ENCODE data around the gene NDUFAB1. TPM values are rescaled to one million over a fixed set of nuclear protein-coding genes. Genes with fewer than 3 reads are reported as not detected.

Gene NDUFAB1
- total and polyA plus RNA-seq, 2 of the 13 experiments (the other 11 are each of a cell fraction or from before 2014, with no cell fraction given): 221 to 601 TPM

- no peak for TF ChIP-seq EED (CRISPR knock-in tag; IDR thresholded peaks at IDR 0.05)
- no peak for TF ChIP-seq ZNF17 (CRISPR knock-in tag; IDR thresholded peaks at IDR 0.05)
- TF ChIP-seq, protein P1, sequence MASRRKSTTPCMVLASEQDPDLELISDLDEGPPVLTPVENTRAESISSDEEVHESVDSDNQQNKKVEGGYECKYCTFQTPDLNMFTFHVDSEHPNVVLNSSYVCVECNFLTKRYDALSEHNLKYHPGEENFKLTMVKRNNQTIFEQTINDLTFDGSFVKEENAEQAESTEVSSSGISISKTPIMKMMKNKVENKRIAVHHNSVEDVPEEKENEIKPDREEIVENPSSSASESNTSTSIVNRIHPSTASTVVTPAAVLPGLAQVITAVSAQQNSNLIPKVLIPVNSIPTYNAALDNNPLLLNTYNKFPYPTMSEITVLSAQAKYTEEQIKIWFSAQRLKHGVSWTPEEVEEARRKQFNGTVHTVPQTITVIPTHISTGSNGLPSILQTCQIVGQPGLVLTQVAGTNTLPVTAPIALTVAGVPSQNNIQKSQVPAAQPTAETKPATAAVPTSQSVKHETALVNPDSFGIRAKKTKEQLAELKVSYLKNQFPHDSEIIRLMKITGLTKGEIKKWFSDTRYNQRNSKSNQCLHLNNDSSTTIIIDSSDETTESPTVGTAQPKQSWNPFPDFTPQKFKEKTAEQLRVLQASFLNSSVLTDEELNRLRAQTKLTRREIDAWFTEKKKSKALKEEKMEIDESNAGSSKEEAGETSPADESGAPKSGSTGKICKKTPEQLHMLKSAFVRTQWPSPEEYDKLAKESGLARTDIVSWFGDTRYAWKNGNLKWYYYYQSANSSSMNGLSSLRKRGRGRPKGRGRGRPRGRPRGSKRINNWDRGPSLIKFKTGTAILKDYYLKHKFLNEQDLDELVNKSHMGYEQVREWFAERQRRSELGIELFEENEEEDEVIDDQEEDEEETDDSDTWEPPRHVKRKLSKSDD (CRISPR knock-in tag; IDR thresholded peaks at IDR 0.05; ENCODE audit: low read depth): no peak
- TF ChIP-seq YEATS4 (CRISPR knock-in tag; IDR thresholded peaks at IDR 0.05; ENCODE audit: borderline replicate concordance): no peak
- TF ChIP-seq, protein P2, sequence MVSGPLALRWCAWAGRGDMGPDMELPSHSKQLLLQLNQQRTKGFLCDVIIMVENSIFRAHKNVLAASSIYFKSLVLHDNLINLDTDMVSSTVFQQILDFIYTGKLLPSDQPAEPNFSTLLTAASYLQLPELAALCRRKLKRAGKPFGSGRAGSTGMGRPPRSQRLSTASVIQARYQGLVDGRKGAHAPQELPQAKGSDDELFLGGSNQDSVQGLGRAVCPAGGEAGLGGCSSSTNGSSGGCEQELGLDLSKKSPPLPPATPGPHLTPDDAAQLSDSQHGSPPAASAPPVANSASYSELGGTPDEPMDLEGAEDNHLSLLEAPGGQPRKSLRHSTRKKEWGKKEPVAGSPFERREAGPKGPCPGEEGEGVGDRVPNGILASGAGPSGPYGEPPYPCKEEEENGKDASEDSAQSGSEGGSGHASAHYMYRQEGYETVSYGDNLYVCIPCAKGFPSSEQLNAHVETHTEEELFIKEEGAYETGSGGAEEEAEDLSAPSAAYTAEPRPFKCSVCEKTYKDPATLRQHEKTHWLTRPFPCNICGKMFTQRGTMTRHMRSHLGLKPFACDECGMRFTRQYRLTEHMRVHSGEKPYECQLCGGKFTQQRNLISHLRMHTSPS (CRISPR knock-in tag; IDR thresholded peaks at IDR 0.05; ENCODE audit: low read depth): no peak
- TF ChIP-seq ZSCAN21 (CRISPR knock-in tag; IDR thresholded peaks at IDR 0.05; ENCODE audit: borderline replicate concordance): no peak
- TF ChIP-seq, protein P3, sequence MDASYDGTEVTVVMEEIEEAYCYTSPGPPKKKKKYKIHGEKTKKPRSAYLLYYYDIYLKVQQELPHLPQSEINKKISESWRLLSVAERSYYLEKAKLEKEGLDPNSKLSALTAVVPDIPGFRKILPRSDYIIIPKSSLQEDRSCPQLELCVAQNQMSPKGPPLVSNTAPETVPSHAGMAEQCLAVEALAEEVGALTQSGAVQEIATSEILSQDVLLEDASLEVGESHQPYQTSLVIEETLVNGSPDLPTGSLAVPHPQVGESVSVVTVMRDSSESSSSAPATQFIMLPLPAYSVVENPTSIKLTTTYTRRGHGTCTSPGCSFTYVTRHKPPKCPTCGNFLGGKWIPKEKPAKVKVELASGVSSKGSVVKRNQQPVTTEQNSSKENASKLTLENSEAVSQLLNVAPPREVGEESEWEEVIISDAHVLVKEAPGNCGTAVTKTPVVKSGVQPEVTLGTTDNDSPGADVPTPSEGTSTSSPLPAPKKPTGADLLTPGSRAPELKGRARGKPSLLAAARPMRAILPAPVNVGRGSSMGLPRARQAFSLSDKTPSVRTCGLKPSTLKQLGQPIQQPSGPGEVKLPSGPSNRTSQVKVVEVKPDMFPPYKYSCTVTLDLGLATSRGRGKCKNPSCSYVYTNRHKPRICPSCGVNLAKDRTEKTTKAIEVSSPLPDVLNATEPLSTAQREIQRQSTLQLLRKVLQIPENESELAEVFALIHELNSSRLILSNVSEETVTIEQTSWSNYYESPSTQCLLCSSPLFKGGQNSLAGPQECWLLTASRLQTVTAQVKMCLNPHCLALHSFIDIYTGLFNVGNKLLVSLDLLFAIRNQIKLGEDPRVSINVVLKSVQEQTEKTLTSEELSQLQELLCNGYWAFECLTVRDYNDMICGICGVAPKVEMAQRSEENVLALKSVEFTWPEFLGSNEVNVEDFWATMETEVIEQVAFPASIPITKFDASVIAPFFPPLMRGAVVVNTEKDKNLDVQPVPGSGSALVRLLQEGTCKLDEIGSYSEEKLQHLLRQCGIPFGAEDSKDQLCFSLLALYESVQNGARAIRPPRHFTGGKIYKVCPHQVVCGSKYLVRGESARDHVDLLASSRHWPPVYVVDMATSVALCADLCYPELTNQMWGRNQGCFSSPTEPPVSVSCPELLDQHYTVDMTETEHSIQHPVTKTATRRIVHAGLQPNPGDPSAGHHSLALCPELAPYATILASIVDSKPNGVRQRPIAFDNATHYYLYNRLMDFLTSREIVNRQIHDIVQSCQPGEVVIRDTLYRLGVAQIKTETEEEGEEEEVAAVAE (CRISPR knock-in tag; IDR thresholded peaks at IDR 0.05; ENCODE audit: borderline replicate concordance): no peak
- TF ChIP-seq RFXANK (CRISPR knock-in tag; IDR thresholded peaks at IDR 0.05): no peak
- no peak for TF ChIP-seq HDAC6 (IDR thresholded peaks at IDR 0.05; ENCODE audit: low read depth, low read length)
- no peak for TF ChIP-seq HNRNPUL1 (IDR thresholded peaks at IDR 0.05; ENCODE audit: low read depth, low read length)
- TF ChIP-seq HOXA9 (CRISPR knock-in tag; IDR thresholded peaks at IDR 0.05; ENCODE audit: borderline replicate concordance): no peak
- no peak for TF ChIP-seq AKNA (CRISPR knock-in tag; IDR thresholded peaks at IDR 0.05; ENCODE audit: borderline replicate concordance)
- 0 out of 2 replicates have a peak, but pooled peaks have one; percentile 22 for TF ChIP-seq NCOA2 (CRISPR knock-in tag; IDR thresholded peaks at IDR 0.05)
- no peak for TF ChIP-seq NFYC (CRISPR knock-in tag; IDR thresholded peaks at IDR 0.05)
- TF ChIP-seq, protein P4, sequence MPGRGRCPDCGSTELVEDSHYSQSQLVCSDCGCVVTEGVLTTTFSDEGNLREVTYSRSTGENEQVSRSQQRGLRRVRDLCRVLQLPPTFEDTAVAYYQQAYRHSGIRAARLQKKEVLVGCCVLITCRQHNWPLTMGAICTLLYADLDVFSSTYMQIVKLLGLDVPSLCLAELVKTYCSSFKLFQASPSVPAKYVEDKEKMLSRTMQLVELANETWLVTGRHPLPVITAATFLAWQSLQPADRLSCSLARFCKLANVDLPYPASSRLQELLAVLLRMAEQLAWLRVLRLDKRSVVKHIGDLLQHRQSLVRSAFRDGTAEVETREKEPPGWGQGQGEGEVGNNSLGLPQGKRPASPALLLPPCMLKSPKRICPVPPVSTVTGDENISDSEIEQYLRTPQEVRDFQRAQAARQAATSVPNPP (CRISPR knock-in tag; IDR thresholded peaks at IDR 0.05): no peak
These were observed 58.7 kb downstream of the NDUFAB1 start (continued) for GRCh38 chr16:23537390-23537789.

Data from HepG2 (cell line).